A549 (cell line): Measurements from ENCODE around the gene FKBP6.
"Not testable (repeated sequence)": the region's sequence is repeated elsewhere in the genome, so short reads cannot be mapped to it uniquely, and the experiment has no call there.

Experiments used
- BHLHE40 ChIP-seq: IDR thresholded peaks from 2 replicates; pipeline ENCODE4 v1.6.1; 2012; ENCODE audit warnings: low read depth, low read length, inconsistent platforms
- CEBPB ChIP-seq, 2 experiments: fragments of >200 bp in 1 of 2; sonication (Bioruptor Twin) in 1 of 2; formaldehyde crosslinking in 1 of 2; IDR thresholded peaks; 2 replicates each; pipeline ENCODE4 v1.6.1; 2012 to 2016
- CHD2 ChIP-seq: fragments of 150-350 bp; IDR thresholded peaks from 2 replicates; pipeline ENCODE4 v1.6.1; 2014; ENCODE audit warnings: low read length; ENCODE audit not compliant: partially characterized antibody
- CTCF ChIP-seq: fragments of >200 bp; sonication (Bioruptor Twin); formaldehyde crosslinking; IDR thresholded peaks from 3 replicates; pipeline ENCODE4 v1.5.1; 2016
- ESRRA ChIP-seq: fragments of 150-350 bp; IDR thresholded peaks from 2 replicates; pipeline ENCODE4 v1.6.1; 2014; ENCODE audit warnings: mild to moderate bottlenecking, low read length, borderline replicate concordance
- HMGXB4 ChIP-seq: fragments of 250-450 bp; sonication (Bioruptor Pico); IDR thresholded peaks from 2 replicates; pipeline ENCODE4 v1.5.0; 2021; ENCODE audit warnings: mild to moderate bottlenecking, moderate library complexity, borderline replicate concordance
- JUNB ChIP-seq: fragments of >200 bp; sonication (Bioruptor Twin); formaldehyde crosslinking; IDR thresholded peaks from 2 replicates; pipeline ENCODE4 v1.6.1; 2016
- KDM1A ChIP-seq: fragments of 200-600 bp; sonication (generic); IDR thresholded peaks from 2 replicates; pipeline ENCODE4 v1.6.1; 2016; ENCODE audit warnings: low read depth, mild to moderate bottlenecking
- MAX ChIP-seq: IDR thresholded peaks from 2 replicates; pipeline ENCODE4 v1.6.1; 2012
- PHF8 ChIP-seq: fragments of 200-600 bp; sonication (generic); IDR thresholded peaks from 2 replicates; pipeline ENCODE4 v1.6.1; 2016; ENCODE audit warnings: low read depth, mild to moderate bottlenecking, antibody characterized with exemption, moderate library complexity, borderline replicate concordance
- POLR2A ChIP-seq: IDR thresholded peaks from 2 replicates; pipeline ENCODE4 v1.6.1; 2012; ENCODE audit warnings: mild to moderate bottlenecking, low read length
- RARB ChIP-seq: fragments of 250-450 bp; sonication (Bioruptor Pico); IDR thresholded peaks from 2 replicates; pipeline ENCODE4 v1.8.0; 2021; ENCODE audit warnings: mild to moderate bottlenecking, moderate library complexity
- RCOR1 ChIP-seq: fragments of 150-350 bp; IDR thresholded peaks from 2 replicates; pipeline ENCODE4 v1.6.1; 2014; ENCODE audit warnings: antibody characterized with exemption, low read length, low read depth
- ZFP36 ChIP-seq: fragments of 450-650 bp; IDR thresholded peaks from 2 replicates; pipeline ENCODE4 v1.6.1; 2014; ENCODE audit warnings: borderline replicate concordance; ENCODE audit not compliant: partially characterized antibody

- TF ChIP-seq KDM1A; CHD2; CTCF; MAX; JUNB; BHLHE40; HMGXB4 (CRISPR knock-in tag); ESRRA; POLR2A; PHF8; ZFP36; RARB (CRISPR knock-in tag); RCOR1; CEBPB (IDR thresholded peaks at IDR 0.05): not testable (repeated sequence)
These were observed 23.2 kb upstream of the FKBP6 start for GRCh38 chr7:73304612-73305387.
